ENCODE results near the gene SLC26A11.
"Not testable (repeated sequence)": the region's sequence is repeated elsewhere in the genome, so short reads cannot be mapped to it uniquely, and the experiment has no call there.

Gene SLC26A11

GRCh38 chr17:80198144-80198661, 22.0 kb upstream of the SLC26A11 start:
- no peak for DNase-seq

GRCh38 chr17:80199295-80199694, 20.9 kb upstream of the SLC26A11 start:
- not testable (repeated sequence) for DNase-seq

- no peak for DNase-seq
Observed at GRCh38 chr17:80201446-80201845, 18.8 kb upstream of the SLC26A11 start.

GRCh38 chr17:80202197-80202596, 18.0 kb upstream of the SLC26A11 start:
- no peak for DNase-seq

- no peak for DNase-seq
Observed at GRCh38 chr17:80203471-80203963, 16.7 kb upstream of the SLC26A11 start.

- DNase-seq = no peak
Observed at GRCh38 chr17:80204626-80205468, 15.4 kb upstream of the SLC26A11 start.

GRCh38 chr17:80205811-80206210, 14.4 kb upstream of the SLC26A11 start:
- DNase-seq = no peak

- no peak for DNase-seq
Observed at GRCh38 chr17:80208050-80208449, 12.2 kb upstream of the SLC26A11 start.

GRCh38 chr17:80209765-80210164, 10.5 kb upstream of the SLC26A11 start:
- no peak for DNase-seq

GRCh38 chr17:80210348-80211108, 9.7 kb upstream of the SLC26A11 start:
- DNase-seq = no peak

- DNase-seq = no peak
Observed at GRCh38 chr17:80212109-80212508, 8.1 kb upstream of the SLC26A11 start.

- no peak for DNase-seq
Observed at GRCh38 chr17:80212511-80212910, 7.7 kb upstream of the SLC26A11 start.

GRCh38 chr17:80212962-80213642, 7.1 kb upstream of the SLC26A11 start:
- no peak for DNase-seq

GRCh38 chr17:80213643-80213975, 6.6 kb upstream of the SLC26A11 start:
- no peak for DNase-seq

GRCh38 chr17:80214012-80214877, 6.0 kb upstream of the SLC26A11 start:
- DNase-seq = no peak

GRCh38 chr17:80214878-80215210, 5.4 kb upstream of the SLC26A11 start:
- no peak for DNase-seq

GRCh38 chr17:80216473-80217456, 3.5 kb upstream of the SLC26A11 start:
- DNase-seq = no peak

GRCh38 chr17:80217703-80218362, 2.4 kb upstream of the SLC26A11 start:
- DNase-seq = no peak

GRCh38 chr17:80218391-80218790, 1.8 kb upstream of the SLC26A11 start:
- no peak for DNase-seq

GRCh38 chr17:80219013-80219762, 1.0 kb upstream of the SLC26A11 start:
- DNase-seq = peak; percentile 87 to 92
